ES-I3 (cell line): ENCODE measurements around the gene WDR31.

ENCODE experiments used
- H3K36me3 ChIP-seq: 2 replicates; pipeline ENCODE4 v1.6.1; 2013; ENCODE audit warnings: mild to moderate bottlenecking, low read length, control low read depth, moderate library complexity; ENCODE audit not compliant: insufficient read depth
- H3K4me1 ChIP-seq: 2 replicates; pipeline ENCODE4 v1.6.1; 2013; ENCODE audit warnings: mild to moderate bottlenecking, control low read depth, low read length; ENCODE audit not compliant: insufficient read depth
- H3K9ac ChIP-seq: 2 replicates; pipeline ENCODE4 v1.6.1; 2013; ENCODE audit warnings: low read depth, mild to moderate bottlenecking, low read length, moderate library complexity
- H3K9me3 ChIP-seq: 2 replicates; pipeline ENCODE4 v1.6.1; 2013; ENCODE audit warnings: mild to moderate bottlenecking, low read length, moderate library complexity; ENCODE audit not compliant: control insufficient read depth, insufficient read depth

WDR31 gene

GRCh38 chr9:113274474-113275156, 65.5 kb downstream of the WDR31 start:
- Histone ChIP-seq H3K4me1 (peaks cover 4% of the 10 kb centered on the region; the same call in 1 of the 2 replicates), H3K9me3 (no peaks in the 10 kb centered on the region), H3K9ac (peak overlapping the region; percentile 82), H3K36me3 (peaks cover 27% of the 10 kb centered on the region)

DNA sequence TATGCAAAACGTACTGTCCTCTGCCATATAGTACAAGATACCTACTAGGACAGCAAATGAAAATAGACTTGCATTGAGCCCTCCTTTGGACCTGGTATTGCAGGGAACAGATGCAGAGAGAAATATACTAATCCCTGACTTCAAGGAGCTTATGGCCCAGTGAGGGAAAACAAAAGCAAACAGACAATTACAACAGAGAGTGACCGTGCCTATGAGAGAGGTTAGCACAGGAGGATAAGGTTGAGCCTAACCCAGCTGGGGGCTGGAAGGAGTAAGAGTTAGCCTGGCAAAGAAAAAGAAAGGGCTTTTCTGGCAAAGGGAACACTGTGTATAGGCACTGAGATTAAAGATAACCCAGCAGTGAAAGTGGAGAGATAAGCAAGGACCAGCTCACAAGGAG, 70.2 kb downstream of the WDR31 start:
- Histone ChIP-seq H3K36me3 (peaks cover 8% of the 10 kb centered on the region), H3K4me1 (no peaks in the 10 kb centered on the region; the same call in 1 of the 2 replicates), H3K9ac (no peak overlapping the region)

DNA sequence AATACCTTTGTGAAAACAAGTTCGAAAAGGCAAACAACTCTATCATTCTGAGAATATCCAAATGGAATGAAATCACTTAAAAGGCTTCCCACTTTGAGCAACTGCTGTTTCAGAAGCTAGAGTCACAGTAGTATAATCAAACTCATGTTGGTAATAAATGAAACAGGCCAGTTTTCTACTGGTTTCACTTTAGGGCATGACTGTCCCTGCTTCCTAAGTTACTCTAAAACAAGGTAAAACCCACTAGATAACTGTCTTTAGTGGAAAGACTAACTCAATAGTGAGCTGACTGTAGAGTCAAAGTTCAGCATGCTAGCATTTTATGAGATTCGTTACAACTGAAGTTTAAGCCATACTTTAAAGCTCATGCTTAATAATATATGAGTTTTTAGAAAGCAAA, 70.7 kb downstream of the WDR31 start:
- Histone ChIP-seq H3K36me3 (peaks cover 8% of the 10 kb centered on the region), H3K9me3 (no peaks in the 10 kb centered on the region), H3K4me1 (no peaks in the 10 kb centered on the region; the same call in 1 of the 2 replicates), H3K9ac (no peak overlapping the region)

More for the DNA sequence above, 70.2 kb downstream of the WDR31 start:
- no peaks in the 10 kb centered on the region for H3K9me3 ChIP-seq

- Histone ChIP-seq H3K9ac (no peak overlapping the region), H3K36me3 (peaks cover 5% of the 10 kb centered on the region), H3K4me1 (no peaks in the 10 kb centered on the region), H3K9me3 (no peaks in the 10 kb centered on the region)
These were observed 72.0 kb downstream of the WDR31 start for GRCh38 chr9:113267911-113268566.

DNA sequence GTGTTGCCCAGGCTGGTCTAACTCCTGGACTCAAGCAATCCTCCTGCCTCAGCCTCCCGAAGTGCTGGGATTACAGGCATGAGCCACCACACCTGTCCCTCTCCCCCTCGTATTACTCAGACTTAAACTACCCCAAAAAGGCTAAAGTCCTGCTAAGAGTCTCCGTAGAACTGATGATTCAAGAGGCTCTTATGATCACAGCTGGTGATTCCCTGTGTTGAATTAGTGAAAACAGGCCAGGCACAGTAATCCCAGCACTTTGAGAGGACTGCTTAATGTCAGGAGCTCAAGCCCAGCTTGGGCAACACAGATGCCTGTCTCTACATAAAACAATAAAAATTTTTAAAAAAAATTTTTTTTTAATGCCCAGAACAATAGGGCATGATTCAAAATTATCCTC, 73.9 kb downstream of the WDR31 start:
- Histone ChIP-seq H3K4me1 (no peaks in the 10 kb centered on the region), H3K9ac (no peak overlapping the region), H3K9me3 (no peaks in the 10 kb centered on the region), H3K36me3 (peaks cover 15% of the 10 kb centered on the region)
